Activated CD4-positive, alpha-beta T cell treated with anti-CD3 and anti-CD28 coated beads for 4 hours (primary cell): ENCODE measurements around the gene SH3D21.

Experiments
- DNase-seq, 2 donors: peaks; one replicate each; pipeline ENCODE4 v3.0.0-alpha.2; 2020

SH3D21 gene

DNA sequence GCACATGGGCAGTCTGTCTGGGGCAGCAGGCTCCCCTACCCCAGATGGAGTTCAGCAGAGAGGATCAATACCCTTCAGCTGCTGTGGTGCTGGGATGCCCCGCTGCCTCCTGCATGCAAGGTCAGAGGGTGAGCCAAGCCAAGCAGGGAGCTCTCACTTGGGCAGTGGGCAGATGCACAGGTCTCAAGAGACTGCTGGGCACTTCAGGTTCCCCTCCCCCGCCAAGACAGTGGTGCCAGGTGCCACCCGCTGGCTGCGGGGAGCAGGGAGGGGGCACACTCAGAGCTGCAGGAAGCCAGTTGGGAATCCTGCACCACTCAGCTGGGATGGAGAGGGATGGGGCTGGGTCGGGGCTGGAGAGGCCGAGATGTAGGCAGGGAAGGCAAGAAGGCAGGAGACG lies 33.0 kb downstream of the SH3D21 start:
- no peak for DNase-seq

DNA sequence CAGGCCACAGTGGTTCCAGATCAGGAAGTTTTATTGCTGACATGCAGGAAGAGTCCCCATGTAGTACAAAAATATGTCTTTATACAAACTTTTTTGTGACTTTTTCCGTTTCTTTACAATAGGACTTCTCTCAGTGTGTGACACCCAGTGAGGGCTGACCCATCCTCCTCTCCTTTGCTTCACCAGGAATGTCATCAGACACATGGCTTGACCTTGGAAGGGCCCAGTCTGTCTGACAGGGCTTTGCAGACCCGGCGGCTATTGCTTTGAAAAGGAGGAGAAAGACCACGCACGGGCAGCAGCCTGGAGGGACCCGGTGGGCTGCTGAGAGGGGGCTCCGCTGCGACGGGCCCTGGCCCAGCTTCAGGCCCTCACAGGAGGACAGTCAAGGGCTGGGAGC lies 33.4 kb downstream of the SH3D21 start:
- no peak for DNase-seq

DNA sequence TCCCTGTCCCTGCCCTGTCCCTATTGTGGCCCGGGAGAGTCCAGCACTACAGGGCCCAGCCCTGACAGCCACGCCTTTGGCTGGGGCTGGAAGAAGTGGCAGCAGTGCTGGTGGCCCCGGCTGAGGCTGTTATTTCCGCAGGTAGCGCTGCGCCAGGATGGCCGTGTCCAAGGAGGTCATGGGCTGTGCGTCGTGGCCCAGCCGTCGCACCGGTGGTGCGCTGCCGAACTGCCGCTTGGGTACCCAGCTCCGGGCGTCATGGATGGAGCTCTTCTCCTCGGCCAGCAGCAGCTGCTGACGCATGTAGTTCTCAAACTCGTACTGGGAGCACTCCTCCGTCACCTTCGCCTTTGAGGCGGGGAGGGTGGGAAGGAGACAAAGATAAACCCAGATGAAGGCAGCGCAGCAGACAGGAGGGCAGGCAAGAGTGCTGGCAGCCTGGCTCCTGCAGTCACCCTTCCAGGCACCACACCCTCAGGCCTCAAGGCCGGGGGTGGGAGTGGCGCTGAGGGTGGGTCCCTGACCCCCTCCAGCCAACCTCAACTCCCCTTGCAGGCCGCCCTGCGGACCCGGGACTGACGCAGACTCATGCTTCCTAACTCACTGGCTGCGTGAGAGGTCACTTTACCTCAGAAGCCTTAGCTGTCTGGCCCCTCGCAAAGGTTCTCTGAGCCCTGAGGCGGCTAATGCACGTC lies 35.6 kb downstream of the SH3D21 start:
- no peak for DNase-seq

DNA sequence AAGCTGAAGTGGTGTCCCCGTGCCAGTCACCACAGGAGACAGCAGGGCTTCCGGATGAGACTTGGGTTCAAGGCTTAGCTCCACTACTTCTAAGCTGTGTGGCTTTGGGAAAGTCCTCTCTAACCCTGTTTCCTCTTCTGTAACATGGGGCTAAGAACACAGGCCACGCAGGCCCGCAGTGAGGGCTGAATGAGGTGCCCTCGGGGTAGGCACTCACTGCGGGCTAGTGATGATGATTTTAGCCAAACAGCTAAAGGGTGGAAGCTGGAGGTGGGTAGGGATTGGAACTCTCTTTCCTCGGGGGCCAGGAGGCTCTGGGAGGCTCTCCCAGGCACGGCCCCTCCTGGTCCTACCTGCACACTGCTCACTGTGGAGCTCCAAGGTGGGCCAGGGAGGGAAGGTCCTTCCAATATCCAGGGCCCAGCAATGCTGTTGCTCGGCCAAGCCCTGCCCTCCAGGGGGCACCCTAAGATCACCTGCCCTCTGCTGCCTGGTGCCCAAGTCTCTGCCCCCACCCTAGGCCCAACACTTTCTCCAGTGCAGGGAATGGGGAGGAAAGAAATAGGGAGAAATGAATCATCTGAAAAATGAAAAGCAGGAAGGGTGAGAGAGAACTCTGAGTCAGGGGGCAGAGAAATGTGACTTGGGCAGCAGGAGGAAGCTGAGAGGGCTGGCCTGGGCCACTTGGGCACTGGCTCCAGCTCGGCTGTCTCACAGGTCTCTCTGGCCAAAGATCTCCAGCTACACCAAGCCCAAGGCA lies 36.4 kb downstream of the SH3D21 start:
- peak; percentile 59 to 61 for DNase-seq

DNA sequence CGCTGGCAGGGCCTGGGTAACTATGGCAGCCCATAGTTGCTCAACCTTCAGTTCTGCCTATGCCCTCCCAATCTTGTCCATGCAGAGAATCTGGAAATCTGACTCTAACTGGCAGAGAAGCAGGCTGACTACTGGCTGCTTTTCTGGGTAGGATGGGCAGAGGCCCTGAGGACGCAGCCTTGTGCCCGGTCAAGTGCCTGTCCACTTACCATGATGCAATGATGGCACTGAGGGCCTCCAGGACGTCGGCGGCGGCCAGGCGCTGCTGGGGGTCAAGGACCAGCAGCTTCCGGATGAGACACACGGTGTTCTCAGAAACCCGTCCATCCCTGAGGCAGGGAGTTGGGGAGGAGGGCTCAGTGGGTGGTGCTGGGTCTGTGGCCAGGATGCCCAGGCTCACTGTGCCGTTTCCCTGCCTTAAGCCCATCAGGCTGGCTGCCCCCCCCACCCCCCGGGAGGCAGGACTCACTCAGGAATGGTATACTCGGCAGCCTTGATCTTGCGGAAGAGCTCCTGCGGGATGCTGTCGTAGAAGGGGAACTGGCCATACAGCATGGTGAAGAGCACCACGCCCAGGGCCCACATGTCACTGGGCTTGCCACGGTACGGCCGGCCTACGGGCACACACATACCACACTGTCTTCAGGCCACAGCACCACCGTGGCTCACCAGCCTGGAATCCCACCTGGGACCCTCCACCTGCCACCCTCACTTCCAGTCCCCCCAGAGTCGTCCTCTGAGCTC lies 37.7 kb downstream of the SH3D21 start:
- no peak for DNase-seq

DNA sequence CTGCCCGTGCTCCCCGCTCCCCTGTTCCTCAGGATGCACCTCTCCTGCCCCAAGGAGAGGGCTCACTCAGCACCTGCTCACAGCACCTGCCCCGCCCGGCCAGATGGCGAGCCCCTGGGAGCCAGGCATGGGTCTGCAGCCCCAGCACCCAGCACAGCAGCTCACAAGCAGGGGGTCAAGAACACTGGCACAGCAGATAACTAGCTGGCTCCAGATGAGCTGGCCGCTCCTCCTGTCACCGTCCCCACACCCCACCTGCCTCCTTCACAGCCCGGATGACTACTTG lies 38.2 kb downstream of the SH3D21 start:
- DNase-seq = no peak

DNA sequence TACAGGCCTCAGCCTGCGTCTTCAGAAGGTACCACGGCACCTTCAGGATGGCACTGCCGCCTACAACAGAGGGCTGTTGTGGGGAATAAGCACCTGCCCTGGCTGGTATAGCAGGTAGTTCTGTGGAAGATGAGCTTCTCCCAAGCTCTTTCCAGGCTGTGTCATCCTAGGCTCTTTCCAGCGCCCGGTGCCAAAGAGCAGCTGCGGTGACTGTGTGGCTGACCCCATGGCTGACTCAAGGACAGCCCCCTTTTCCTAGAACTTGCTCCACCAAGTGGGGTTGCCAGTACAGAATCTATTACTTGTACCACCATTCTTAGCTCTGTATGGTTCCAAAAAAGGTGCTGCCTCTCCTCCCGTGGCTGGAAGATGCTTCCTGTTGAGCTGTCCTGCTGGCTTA lies 39.2 kb downstream of the SH3D21 start:
- DNase-seq = no peak

DNA sequence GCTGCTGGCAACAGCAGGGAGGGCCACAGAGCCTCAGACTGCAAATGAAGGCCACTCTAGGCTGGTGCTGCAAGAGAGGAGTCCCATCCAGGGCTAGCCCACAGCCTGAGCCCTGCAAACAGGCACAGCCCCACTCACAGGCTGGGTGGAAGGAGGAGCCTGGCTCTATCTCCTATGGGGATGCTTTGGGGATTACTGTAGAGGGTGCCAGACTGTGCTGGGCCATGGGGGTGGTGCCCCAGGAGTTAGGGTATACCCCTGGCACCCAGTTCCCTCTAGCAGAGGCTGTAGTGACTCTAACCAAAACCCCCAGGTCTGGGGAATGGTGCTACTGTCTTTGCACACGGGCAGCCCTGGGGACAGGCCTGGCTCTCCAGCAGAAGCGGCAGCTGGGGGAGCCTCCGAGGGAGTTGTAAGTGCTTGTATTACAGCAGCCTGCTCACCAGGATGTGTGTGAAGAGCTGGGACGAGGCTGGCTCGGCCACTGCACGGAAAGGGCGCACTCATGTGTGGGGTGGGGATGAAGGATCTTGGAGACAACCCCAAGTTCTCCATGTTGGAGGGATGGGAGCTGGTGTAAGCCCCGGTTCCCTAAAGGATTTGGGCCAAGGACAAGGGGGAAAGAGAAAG lies 40.7 kb downstream of the SH3D21 start:
- DNase-seq = no peak

DNA sequence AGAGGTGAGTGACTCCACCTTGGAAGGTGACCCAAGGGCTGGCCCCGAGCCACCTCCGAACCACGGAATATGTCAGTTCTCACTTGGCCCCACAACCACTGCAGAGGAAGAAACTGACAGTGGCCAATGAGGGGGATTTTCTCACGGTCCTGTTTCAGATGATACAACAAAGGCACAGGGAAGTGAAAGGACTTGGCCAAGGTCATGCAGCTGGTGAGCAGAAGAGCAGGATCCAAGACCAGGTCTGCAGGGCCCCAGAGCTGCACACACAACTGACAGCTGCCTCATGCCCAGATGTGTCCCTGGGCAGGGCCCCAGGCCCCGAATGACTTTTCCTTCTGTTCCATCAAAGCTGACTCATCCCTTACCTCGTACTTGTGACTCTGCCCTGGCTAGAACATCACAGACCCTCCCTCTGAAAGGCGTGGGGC lies 43.1 kb downstream of the SH3D21 start:
- no peak for DNase-seq

DNA sequence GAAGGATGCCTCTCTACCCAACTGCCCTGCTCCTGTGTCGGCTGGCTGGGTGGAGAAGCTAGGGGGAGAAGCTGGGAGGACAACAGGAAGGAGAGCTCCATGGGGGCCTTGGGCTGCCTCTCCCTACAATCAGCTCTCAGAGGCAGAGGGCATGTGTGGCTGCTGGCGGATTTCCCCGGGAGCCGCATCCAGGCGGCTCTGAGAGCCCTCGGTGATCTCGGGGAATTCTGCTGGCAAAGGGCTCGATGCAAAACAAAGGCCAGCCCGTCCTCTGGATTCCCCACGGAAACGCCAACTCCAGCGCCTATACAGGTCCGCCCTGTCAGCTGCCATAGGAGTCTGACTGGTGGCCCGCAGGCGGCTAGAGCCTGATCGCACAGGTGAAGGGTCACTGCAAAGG lies 43.7 kb downstream of the SH3D21 start:
- DNase-seq = no peak

DNA sequence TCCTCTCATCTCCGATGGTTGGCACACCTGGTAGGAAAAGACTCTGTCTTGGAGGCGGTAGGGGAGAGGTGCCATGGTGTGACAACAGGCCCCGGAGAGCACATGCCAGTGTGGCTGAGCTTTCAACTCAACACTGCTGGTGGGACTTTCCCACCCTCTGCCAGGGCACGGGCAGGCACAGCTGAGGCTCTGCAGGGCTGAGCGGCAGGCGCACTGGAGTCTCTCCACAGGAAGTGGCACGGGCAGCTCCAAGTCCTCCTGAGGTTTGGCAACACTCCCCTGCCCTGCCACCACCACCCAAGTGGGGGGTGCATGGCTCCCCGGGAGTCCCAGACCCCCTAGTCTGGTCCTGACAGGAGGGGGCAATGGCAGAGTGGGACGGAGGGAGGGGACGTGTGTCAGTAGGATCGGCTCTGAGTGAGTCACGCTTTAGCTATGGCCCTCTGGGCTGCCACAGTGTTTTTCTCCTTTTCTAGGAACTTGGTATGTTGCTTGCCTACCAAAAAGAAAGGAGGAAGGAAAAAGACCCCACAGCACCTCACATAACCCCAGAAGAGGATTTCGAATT lies 44.6 kb downstream of the SH3D21 start:
- peak; percentile 42 to 59 for DNase-seq

DNA sequence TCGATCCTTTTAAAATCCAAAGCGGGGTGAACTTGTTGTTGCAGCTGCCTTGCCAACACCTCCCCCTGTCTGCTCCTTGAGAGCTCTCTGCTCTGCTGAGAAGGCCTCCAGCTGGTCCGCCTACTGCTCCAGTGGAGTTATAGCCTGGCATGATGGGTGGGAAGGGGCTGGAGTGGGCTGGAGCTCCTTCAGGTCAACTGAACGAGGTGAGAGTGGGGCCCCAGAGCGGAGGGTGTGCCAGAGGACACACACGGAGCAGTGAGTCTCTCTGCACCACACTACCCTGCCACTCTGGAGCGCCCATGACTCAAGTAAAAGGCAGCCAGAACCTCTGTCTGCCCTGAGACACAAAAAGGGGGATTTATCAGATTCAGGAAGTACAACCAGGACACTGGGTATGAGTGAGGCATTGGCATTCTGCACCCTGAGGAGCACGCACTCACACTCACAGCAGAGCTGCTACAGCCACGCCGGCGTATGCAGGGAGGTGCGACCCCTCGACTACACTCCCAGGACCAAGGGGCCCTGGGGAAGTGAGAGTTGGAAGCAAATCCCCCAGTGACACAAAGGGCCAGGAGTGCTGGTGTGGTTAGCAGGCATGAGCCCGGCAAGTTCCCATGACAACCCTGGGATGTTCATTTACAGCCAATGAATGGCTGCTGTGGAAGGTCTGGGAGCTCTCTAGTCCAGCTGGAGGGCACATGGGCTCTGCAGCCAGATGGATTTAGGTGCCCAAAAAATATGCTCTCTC lies 45.2 kb downstream of the SH3D21 start:
- DNase-seq = no peak

DNA sequence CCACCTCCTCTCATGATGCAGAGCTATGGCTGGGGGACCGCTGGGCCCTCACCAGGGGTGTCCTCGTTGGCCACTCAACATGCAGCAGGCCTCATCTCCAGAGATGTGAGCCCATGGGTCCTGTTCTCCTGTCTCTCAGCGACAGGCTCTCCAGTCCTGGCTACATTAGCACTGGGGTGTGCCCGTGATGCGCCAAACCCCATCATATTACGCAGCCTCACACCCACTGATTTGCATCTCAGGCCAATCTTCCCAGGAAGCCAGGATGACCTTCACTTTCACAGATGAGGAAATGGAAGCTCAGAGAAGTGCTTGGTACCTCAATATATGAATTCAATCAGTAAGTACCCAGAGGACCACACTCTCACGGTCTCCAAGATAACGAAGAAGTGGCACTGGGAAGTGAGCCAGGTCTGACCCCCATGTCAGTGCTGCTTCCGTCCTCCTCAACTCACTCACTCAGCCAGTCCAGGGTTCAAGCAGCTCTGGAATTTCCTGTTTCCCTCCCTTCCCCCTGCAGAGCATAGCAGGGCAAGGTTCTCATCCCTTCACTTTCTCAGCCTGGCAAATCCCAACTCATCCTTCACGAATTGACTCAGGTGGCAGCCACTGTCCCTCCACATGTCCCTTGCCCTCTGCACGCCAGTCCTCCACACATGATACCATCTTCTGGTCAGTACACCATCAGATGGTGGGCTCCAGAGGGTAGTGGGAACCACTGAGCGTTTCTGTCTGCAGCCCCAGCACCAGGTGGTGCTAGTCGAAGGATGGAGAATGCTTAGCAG lies 46.1 kb downstream of the SH3D21 start:
- DNase-seq = no peak

DNA sequence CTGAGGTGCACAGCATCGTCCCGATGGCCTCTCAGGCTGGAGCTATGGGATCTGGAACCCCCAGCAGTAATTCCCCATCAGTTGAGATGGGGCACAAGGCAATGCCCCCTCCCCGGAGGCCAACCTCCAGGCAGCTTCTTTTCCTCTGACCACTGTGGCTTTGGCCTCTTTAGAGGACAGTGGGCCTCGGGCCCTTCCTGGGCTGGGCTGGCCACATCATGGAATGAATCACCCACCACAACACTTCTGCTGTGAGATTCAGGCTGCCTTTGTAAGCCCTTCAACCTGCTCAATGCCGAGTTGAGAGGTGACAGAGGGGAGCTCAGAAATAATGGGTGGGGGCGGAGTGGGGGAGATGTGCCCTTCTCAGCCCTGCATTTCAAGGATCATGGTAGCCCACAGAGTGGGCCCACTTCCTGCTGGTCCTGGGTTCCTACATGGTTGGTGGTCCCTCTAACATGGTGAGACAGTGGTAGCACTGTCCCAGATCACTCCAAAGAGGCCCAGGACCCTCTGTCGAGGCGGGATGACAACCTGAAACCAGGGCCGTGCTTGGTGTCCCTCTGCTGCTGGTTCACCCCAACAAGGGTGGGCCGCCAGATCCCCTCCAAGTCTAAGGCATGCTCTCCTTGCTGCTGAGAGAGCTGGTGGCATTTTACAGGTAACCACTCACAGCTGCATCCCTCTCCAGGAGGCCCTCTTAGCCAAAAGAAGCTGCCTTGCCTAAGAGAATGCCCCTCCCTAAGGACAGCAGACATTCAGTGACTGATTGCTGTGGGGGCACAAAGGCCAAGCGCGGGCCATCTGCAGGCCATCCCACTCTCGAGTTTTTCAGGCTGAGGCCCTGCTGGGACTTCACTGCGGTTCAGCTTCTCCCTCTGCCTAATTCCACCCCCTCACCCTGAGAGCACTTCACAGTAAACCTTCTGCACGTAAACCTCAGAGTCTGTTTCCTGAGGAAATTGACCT lies 47.0 kb downstream of the SH3D21 start:
- no peak for DNase-seq

DNA sequence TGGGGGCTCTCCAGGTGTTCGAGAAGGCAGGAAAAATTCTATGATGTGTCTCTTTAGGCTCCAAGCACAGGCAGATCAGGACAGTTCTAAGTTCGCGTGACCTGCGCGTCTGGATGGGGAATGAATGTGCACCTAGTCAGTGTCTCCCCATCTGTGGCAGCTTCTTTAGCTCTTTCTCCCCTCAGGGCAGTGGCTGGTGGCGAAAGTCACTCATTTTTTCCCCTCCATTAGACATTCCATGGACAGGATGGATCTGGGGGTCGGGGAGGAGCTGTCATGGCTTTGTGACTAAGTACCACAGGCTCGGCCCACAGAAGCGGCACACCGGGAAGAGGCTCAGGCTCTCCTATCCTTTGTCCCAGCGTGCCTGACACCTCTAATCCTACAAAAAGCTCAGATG lies 48.3 kb downstream of the SH3D21 start:
- no peak for DNase-seq

DNA sequence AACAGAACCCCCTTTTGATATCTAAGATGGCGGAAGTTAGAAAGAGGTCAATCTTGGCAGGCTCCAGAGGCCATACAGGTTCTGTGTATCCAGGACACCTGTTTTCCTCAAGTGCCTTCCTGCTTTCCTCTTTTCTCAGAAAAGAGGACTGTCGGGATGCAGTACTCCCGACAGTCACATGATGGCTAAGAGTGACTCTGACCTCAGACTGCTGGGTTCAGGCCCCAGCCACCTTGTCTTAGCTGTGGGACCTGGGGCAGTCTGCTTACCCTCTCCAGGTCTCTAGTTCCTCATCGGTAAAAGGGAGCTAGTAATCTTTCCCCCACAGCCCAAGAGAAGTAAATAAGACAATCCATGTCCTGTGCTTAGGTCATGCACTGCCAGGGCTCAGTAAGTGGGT lies 49.6 kb downstream of the SH3D21 start:
- DNase-seq = no peak

DNA sequence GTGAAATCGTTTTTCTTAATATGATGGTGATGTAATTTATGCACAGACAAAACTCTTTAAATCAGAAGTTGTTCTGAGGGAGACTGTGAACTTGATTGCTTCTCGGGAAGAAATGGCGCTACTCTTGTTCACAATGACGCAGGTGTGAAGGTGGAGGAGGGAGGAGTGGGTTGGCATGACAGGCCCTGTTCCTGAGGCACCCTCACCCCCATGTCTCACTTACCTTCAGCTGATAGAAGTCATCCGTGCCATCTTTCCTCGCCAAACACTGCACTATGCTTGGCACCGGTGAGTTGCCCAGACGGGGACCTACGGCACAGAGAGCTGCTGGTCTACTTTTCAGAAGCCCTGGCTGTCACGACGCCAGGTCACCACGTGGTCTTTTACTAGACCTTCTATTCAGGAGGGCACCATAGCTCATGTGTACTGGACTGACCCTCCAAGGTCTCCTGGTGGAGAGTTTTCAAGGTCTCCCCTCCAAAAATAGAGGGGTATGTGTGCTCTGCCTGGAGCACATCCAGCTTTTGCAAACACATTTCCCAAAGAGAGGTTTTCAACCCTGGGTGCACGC lies 52.4 kb downstream of the SH3D21 start:
- no peak for DNase-seq

DNA sequence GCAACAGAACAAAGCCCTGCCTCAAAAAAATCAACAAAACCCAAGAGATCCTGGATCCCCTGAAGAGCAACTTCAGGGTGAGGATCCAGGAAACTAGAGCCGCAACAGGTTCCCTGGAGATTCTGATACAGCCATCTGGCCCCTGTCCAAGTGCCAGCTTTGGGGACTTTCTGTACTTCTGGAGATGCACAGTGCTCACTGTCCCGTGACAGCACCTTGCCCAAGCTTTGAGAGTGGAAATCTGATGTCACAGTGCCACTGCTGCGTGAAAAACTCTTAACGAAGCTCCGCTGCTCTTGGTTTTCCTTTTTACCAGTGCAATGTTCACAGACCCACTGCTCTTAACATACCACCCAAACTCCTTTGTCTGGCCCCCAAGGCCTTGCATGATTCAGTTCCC lies 53.2 kb downstream of the SH3D21 start:
- no peak for DNase-seq

DNA sequence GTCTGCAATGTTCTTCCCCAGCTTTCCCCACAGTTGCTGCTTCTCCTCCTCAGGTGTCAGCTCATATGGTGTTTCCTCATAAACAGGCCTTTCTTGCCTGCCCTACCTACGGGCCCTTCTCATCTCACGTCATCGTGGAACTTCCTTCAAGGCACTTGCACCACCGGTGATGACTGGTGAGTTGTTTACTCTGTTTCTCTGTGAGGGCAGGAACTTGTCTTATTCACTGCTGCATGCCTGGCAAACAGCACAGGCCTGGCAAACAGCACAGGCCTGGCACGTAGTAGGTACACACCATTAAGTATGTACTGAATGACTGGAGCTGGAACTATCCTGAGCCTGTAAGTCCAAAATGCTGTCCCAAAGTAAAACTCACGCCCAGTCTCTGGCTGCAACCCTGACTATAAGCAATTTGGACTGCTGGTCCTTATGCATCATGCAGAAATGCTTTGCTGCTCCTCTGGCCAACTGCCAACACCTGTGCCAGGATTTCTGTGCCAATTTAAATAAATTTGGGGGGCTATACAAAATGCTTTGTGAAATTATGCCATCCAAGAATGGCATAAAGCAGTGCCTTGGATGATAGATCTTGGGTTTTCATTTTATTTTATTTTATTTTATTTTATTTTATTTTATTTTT lies 53.9 kb downstream of the SH3D21 start:
- peak in 1 of 2 donors; percentile 19 for DNase-seq

DNA sequence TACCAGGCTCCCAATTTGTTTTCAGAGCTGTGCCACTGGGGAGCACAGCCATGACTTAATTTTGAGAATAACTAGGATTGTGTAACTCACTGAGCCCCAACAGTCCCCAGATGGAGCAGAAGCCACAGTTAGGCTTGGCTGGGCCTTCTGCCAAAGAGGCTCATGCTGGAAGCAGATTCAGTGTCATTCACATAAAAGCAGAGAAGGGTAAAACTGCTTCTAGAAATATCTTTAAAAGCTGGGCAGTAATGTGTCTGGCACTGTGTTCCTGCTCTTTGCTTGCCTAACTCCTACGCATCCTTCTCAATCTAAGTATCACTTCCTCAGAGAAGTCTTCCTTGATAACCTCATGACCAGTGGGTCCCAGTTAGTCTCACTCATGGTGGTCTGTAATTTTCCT lies 59.2 kb downstream of the SH3D21 start:
- no peak for DNase-seq
